SK-N-SH treated with all-trans-retinoic acid at 6 μM for 48 hours (cell line): ENCODE data around the gene LDB2.

Source experiments
- ATAC-seq: fragments of 200-7000 bp; cut with Tn5 transposase; 3 replicates; pipeline ENCODE4 v1.9.1; 2020; ENCODE audit warnings: mild to moderate bottlenecking, moderate library complexity
- ARNTL ChIP-seq: fragments of 450-650 bp; formaldehyde crosslinking; IDR thresholded peaks from 2 replicates; pipeline ENCODE4 v1.5.0; 2020; ENCODE audit warnings: low read depth, mild to moderate bottlenecking, moderate library complexity, borderline replicate concordance
- BACH2 ChIP-seq: fragments of 250-450 bp; sonication (Bioruptor Pico); IDR thresholded peaks from 2 replicates; pipeline ENCODE4 v1.9.0; 2021; ENCODE audit warnings: mild to moderate bottlenecking, borderline replicate concordance
- CREB5 ChIP-seq: fragments of 250-450 bp; sonication (Bioruptor Pico); IDR thresholded peaks from 2 replicates; pipeline ENCODE4 v1.5.1; 2020; ENCODE audit warnings: low read depth, mild to moderate bottlenecking, moderate library complexity
- CSDC2 ChIP-seq: fragments of 250-450 bp; sonication (Bioruptor Pico); IDR thresholded peaks from 2 replicates; pipeline ENCODE4 v1.5.0; 2020; ENCODE audit warnings: mild to moderate bottlenecking, moderate library complexity
- CSRNP3 ChIP-seq: fragments of 250-450 bp; sonication (Bioruptor Pico); IDR thresholded peaks from 2 replicates; pipeline ENCODE4 v1.5.1; 2021; ENCODE audit warnings: mild to moderate bottlenecking, moderate library complexity
- GLIS3 ChIP-seq: fragments of 250-450 bp; sonication (Bioruptor Pico); IDR thresholded peaks from 2 replicates; pipeline ENCODE4 v1.5.0; 2020; ENCODE audit warnings: mild to moderate bottlenecking, moderate library complexity
- ISL1 ChIP-seq: fragments of 250-450 bp; sonication (Bioruptor Pico); IDR thresholded peaks from 2 replicates; pipeline ENCODE4 v2.1.2; 2022; ENCODE audit warnings: mild to moderate bottlenecking, moderate library complexity
- OSR1 ChIP-seq: fragments of 250-450 bp; sonication (Bioruptor Pico); IDR thresholded peaks from 2 replicates; pipeline ENCODE4 v1.8.0; 2022; ENCODE audit warnings: moderate library complexity, mild to moderate bottlenecking, inconsistent platforms
- PATZ1 ChIP-seq: fragments of 250-450 bp; sonication (Bioruptor Pico); IDR thresholded peaks from 2 replicates; pipeline ENCODE4 v1.8.0; 2020; ENCODE audit warnings: mild to moderate bottlenecking, moderate library complexity, borderline replicate concordance
- PPARA ChIP-seq: fragments of 250-450 bp; sonication (Bioruptor Pico); IDR thresholded peaks from 2 replicates; pipeline ENCODE4 v1.5.0; 2020; ENCODE audit warnings: mild to moderate bottlenecking, borderline replicate concordance
- RARB ChIP-seq: fragments of 250-450 bp; sonication (Bioruptor Pico); IDR thresholded peaks from 2 replicates; pipeline ENCODE4 v1.8.0; 2021; ENCODE audit warnings: mild to moderate bottlenecking, moderate library complexity
- SNAI2 ChIP-seq: fragments of 250-450 bp; sonication (Bioruptor Pico); IDR thresholded peaks from 2 replicates; pipeline ENCODE4 v1.5.0; 2020; ENCODE audit warnings: mild to moderate bottlenecking, moderate library complexity
- TCF4 ChIP-seq: fragments of 250-450 bp; sonication (Bioruptor Pico); IDR thresholded peaks from 2 replicates; pipeline ENCODE4 v1.8.0; 2021; ENCODE audit warnings: mild to moderate bottlenecking, moderate library complexity, borderline replicate concordance
- TOX ChIP-seq: fragments of 250-450 bp; sonication (Bioruptor Pico); IDR thresholded peaks from 2 replicates; pipeline ENCODE4 v1.8.0; 2021; ENCODE audit warnings: mild to moderate bottlenecking, moderate library complexity, borderline replicate concordance
- TSHZ2 ChIP-seq: fragments of 250-450 bp; sonication (Bioruptor Pico); IDR thresholded peaks from 2 replicates; pipeline ENCODE4 v1.5.0; 2020; ENCODE audit warnings: mild to moderate bottlenecking, moderate library complexity
- ZC3H10 ChIP-seq: fragments of 250-450 bp; sonication (Bioruptor Pico); IDR thresholded peaks from 2 replicates; pipeline ENCODE4 v1.5.1; 2021; ENCODE audit warnings: mild to moderate bottlenecking, moderate library complexity
- ZFP3 ChIP-seq: fragments of 250-450 bp; sonication (Bioruptor Pico); IDR thresholded peaks from 2 replicates; pipeline ENCODE4 v1.5.0; 2020; ENCODE audit warnings: mild to moderate bottlenecking, moderate library complexity
- ZFP30 ChIP-seq: fragments of 450-650 bp; formaldehyde crosslinking; IDR thresholded peaks from 2 replicates; pipeline ENCODE4 v1.5.0; 2022; ENCODE audit warnings: mild to moderate bottlenecking, moderate library complexity
- ZNF565 ChIP-seq: fragments of 450-650 bp; formaldehyde crosslinking; conservative IDR thresholded peaks from 2 replicates; pipeline ENCODE4 v1.5.0; 2020; ENCODE audit warnings: low read depth, mild to moderate bottlenecking, moderate library complexity
- ZNF70 ChIP-seq: fragments of 450-650 bp; formaldehyde crosslinking; IDR thresholded peaks from 2 replicates; pipeline ENCODE4 v1.5.0; 2020; ENCODE audit warnings: mild to moderate bottlenecking, moderate library complexity
- ZNF8 ChIP-seq: fragments of 450-650 bp; formaldehyde crosslinking; IDR thresholded peaks from 2 replicates; pipeline ENCODE4 v1.5.0; 2020; ENCODE audit warnings: mild to moderate bottlenecking, moderate library complexity

LDB2 gene

GRCh38 chr4:16694173-16694883, 204.1 kb downstream of the LDB2 start (continued):
- TF ChIP-seq CSRNP3, result no peak
- TF ChIP-seq GLIS3 (CRISPR knock-in tag), result no peak
- TF ChIP-seq ISL1, result no peak
- TF ChIP-seq, all 23 proteins: peak for 0

- TF ChIP-seq OSR1 (CRISPR knock-in tag) (no peak), ISL1 (0 out of 2 replicates have a peak, but pooled peaks have one; percentile 31)
- TF ChIP-seq, all 23 proteins: peak for 1
- peak; percentile 30; the same call in 1 of the 3 replicates for ATAC-seq
Observed at GRCh38 chr4:16693641-16694040, 204.8 kb downstream of the LDB2 start.

GRCh38 chr4:16692961-16693506, 205.4 kb downstream of the LDB2 start:
- TF ChIP-seq RARB (CRISPR knock-in tag), result no peak
- TF ChIP-seq ZNF70, result no peak
- no peak for TF ChIP-seq PPARA (CRISPR knock-in tag)
- TF ChIP-seq ZFP3 (CRISPR knock-in tag), result no peak
- TF ChIP-seq TSHZ2 (CRISPR knock-in tag), result no peak
- no peak for TF ChIP-seq ZC3H10 (CRISPR knock-in tag)
- no peak for TF ChIP-seq CSDC2 (CRISPR knock-in tag)
- no peak for TF ChIP-seq SNAI2 (CRISPR knock-in tag)
- no peak for TF ChIP-seq ZNF8 (CRISPR knock-in tag)
- TF ChIP-seq PATZ1 (CRISPR knock-in tag), result no peak
- no peak for TF ChIP-seq ARNTL (CRISPR knock-in tag)
- ATAC-seq, result no peak

- TF ChIP-seq ZC3H10 (CRISPR knock-in tag), result no peak
- no peak for TF ChIP-seq ZFP3 (CRISPR knock-in tag)
- no peak for TF ChIP-seq GLIS3 (CRISPR knock-in tag)
- no peak for TF ChIP-seq ARNTL (CRISPR knock-in tag)
- no peak for TF ChIP-seq TOX
- TF ChIP-seq CREB5 (CRISPR knock-in tag), result no peak
- no peak for TF ChIP-seq ZNF565 (CRISPR knock-in tag)
- TF ChIP-seq OSR1 (CRISPR knock-in tag), result no peak
- TF ChIP-seq SNAI2 (CRISPR knock-in tag), result no peak
- no peak for TF ChIP-seq TSHZ2 (CRISPR knock-in tag)
- TF ChIP-seq ZFP30, result no peak
- no peak for TF ChIP-seq TCF4 (CRISPR knock-in tag)
- no peak for TF ChIP-seq BACH2 (CRISPR knock-in tag)
- TF ChIP-seq ISL1, result no peak
- no peak for TF ChIP-seq RARB (CRISPR knock-in tag)
- no peak for TF ChIP-seq ZNF70
- TF ChIP-seq PPARA (CRISPR knock-in tag), result no peak
- ATAC-seq, result no peak
Observed at GRCh38 chr4:16692524-16692923, 205.9 kb downstream of the LDB2 start.
